ENCODE data around the gene KIF6.

The KIF6 gene

GRCh38 chr6:39307462-39307861 lies 417.7 kb downstream of the KIF6 start:
- Histone ChIP-seq H3K36me3 (ENCODE audit: insufficient read depth, low read length) (no peaks in the 10 kb centered on the region), H3K27me3 (ENCODE audit: insufficient read depth, low read length, poor library complexity, severe bottlenecking) (no peaks in the 10 kb centered on the region), H3K4me3 (ENCODE audit: low read length, poor library complexity, severe bottlenecking) (no peak overlapping the region), H3K9me2 (replicated peaks; ENCODE audit: low read depth, low read length) (no peaks in the 10 kb centered on the region), H3F3A (ENCODE audit: low read depth) (no peaks in the 10 kb centered on the region), H4K20me1 (ENCODE audit: insufficient read depth, low read length, poor library complexity, severe bottlenecking) (no peaks in the 10 kb centered on the region), H3K4me1 (ENCODE audit: insufficient read depth, low read length, poor library complexity, severe bottlenecking) (peaks cover 12% of the 10 kb centered on the region), H3K4me2 (ENCODE audit: low read depth, low read length, poor library complexity, severe bottlenecking) (no peak overlapping the region), H2AFZ (ENCODE audit: low read length) (no peak overlapping the region), H3K79me2 (ENCODE audit: insufficient read depth, low read length) (no peaks in the 10 kb centered on the region), H3K9ac (ENCODE audit: low read depth, low read length, poor library complexity, severe bottlenecking) (no peak overlapping the region), H3K9me3 (ENCODE audit: insufficient read depth, low read depth, low read length) (no peaks in the 10 kb centered on the region)
- TF ChIP-seq EZH2phosphoT487 (IDR thresholded peaks at IDR 0.05; ENCODE audit: borderline replicate concordance) (no peak), CTCF (conservative IDR thresholded peaks at IDR 0.05; ENCODE audit: low read length) (no peak)

GRCh38 chr6:39304951-39305350 lies 420.3 kb downstream of the KIF6 start:
- H3K4me3 ChIP-seq (ENCODE audit: low read length, poor library complexity, severe bottlenecking), result no peak overlapping the region
- no peaks in the 10 kb centered on the region for H3K9me2 ChIP-seq (replicated peaks; ENCODE audit: low read depth, low read length)
- no peaks in the 10 kb centered on the region for H3K79me2 ChIP-seq (ENCODE audit: insufficient read depth, low read length)
- TF ChIP-seq EZH2phosphoT487 (IDR thresholded peaks at IDR 0.05; ENCODE audit: borderline replicate concordance), result no peak
- no peak for TF ChIP-seq CTCF (conservative IDR thresholded peaks at IDR 0.05; ENCODE audit: low read length)
- H4K20me1 ChIP-seq (ENCODE audit: insufficient read depth, low read length, poor library complexity, severe bottlenecking), result no peaks in the 10 kb centered on the region
- H3K4me2 ChIP-seq (ENCODE audit: low read depth, low read length, poor library complexity, severe bottlenecking), result no peak overlapping the region
- H3K36me3 ChIP-seq (ENCODE audit: insufficient read depth, low read length), result no peaks in the 10 kb centered on the region
- no peak overlapping the region for H2AFZ ChIP-seq (ENCODE audit: low read length)
- H3K4me1 ChIP-seq (ENCODE audit: insufficient read depth, low read length, poor library complexity, severe bottlenecking), result no peaks in the 10 kb centered on the region
- H3F3A ChIP-seq (ENCODE audit: low read depth), result no peaks in the 10 kb centered on the region
- H3K9ac ChIP-seq (ENCODE audit: low read depth, low read length, poor library complexity, severe bottlenecking), result no peak overlapping the region
- H3K9me3 ChIP-seq (ENCODE audit: insufficient read depth, low read depth, low read length), result no peaks in the 10 kb centered on the region
- no peaks in the 10 kb centered on the region for H3K27me3 ChIP-seq (ENCODE audit: insufficient read depth, low read length, poor library complexity, severe bottlenecking)

DNA sequence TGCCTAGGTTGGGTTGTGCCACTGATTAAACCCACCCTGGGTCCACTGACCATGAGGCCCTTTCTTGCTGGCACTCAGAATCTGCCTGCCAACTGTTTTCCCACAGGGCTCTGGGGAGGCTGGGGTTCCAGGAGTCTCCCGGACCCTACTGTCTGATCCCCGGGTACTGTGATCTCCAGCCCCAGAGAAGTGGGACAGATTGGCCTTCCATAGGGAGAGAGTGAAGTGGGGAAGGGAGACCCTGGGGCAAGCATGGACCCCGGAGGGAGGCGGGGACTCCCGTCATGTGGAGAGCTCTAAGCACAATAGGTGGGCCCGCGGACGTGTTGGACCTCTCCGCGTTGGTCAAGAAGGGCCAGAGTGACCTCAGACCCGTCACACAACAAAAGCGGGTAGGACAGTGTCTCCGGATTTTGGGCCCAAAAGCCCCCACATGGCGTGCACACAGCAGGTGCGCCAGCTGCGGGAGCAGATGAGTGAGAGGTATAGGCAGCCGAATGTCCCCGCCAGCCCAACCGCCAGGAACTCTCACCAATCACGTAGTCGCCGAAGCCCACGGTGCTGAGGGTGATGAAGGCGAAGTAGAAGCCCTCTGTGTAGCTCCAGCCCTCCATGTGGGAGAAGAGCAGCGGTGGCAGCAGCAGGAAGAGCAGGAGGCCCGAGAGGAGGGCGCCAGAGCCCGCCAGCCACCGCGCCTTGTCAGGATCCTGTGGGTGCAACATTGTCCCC lies 421.6 kb downstream of the KIF6 start:
- Histone ChIP-seq H3K9me2 (replicated peaks; ENCODE audit: low read depth, low read length) (no peaks in the 10 kb centered on the region), H3K4me1 (ENCODE audit: insufficient read depth, low read length, poor library complexity, severe bottlenecking) (no peaks in the 10 kb centered on the region), H4K20me1 (ENCODE audit: insufficient read depth, low read length, poor library complexity, severe bottlenecking) (no peaks in the 10 kb centered on the region), H3F3A (ENCODE audit: low read depth) (no peaks in the 10 kb centered on the region), H2AFZ (ENCODE audit: low read length) (no peak overlapping the region), H3K4me2 (ENCODE audit: low read depth, low read length, poor library complexity, severe bottlenecking) (no peak overlapping the region), H3K9ac (ENCODE audit: low read depth, low read length, poor library complexity, severe bottlenecking) (no peak overlapping the region), H3K79me2 (ENCODE audit: insufficient read depth, low read length) (no peaks in the 10 kb centered on the region), H3K27me3 (ENCODE audit: insufficient read depth, low read length, poor library complexity, severe bottlenecking) (no peaks in the 10 kb centered on the region), H3K36me3 (ENCODE audit: insufficient read depth, low read length) (no peaks in the 10 kb centered on the region), H3K9me3 (ENCODE audit: insufficient read depth, low read depth, low read length) (no peaks in the 10 kb centered on the region), H3K4me3 (ENCODE audit: low read length, poor library complexity, severe bottlenecking) (no peak overlapping the region)
- TF ChIP-seq EZH2phosphoT487 (IDR thresholded peaks at IDR 0.05; ENCODE audit: borderline replicate concordance) (no peak), CTCF (conservative IDR thresholded peaks at IDR 0.05; ENCODE audit: low read length) (0 out of 2 replicates have a peak, but pooled peaks have one; percentile 7)

Data from Loucy (cell line).